Esophagus muscularis mucosa (tissue), 4 donors: ENCODE results near the gene EXOC7.

Source experiments
- EP300 ChIP-seq: sonication (generic); formaldehyde crosslinking; IDR thresholded peaks from one replicate; pipeline ENCODE4 v1.6.1; 2017; ENCODE audit warnings: antibody characterized with exemption
- POLR2A ChIP-seq: fragments of 450-650 bp; IDR thresholded peaks from one replicate; pipeline ENCODE4 v1.6.1; 2017; ENCODE audit warnings: antibody characterized with exemption, moderate library complexity, mild to moderate bottlenecking, low read depth
- POLR2AphosphoS5 ChIP-seq, 2 donors: sonication (generic); formaldehyde crosslinking; IDR thresholded peaks; one replicate each; pipeline ENCODE4 v1.6.1; 2017; ENCODE audit warnings: antibody characterized with exemption in 2 of 2
- TF ChIP-seq, protein P1 (sequence below), 3 experiments: fragments of 200-600 bp in 2 of 3; fragments of 450-650 bp in 1 of 3; sonication (generic) in 2 of 3; IDR thresholded peaks; one replicate each; pipeline ENCODE4 v1.5.1; 2017 to 2019; ENCODE audit warnings: antibody characterized with exemption in 3 of 3, mild to moderate bottlenecking in 2 of 3, moderate library complexity in 1 of 3

DNA sequence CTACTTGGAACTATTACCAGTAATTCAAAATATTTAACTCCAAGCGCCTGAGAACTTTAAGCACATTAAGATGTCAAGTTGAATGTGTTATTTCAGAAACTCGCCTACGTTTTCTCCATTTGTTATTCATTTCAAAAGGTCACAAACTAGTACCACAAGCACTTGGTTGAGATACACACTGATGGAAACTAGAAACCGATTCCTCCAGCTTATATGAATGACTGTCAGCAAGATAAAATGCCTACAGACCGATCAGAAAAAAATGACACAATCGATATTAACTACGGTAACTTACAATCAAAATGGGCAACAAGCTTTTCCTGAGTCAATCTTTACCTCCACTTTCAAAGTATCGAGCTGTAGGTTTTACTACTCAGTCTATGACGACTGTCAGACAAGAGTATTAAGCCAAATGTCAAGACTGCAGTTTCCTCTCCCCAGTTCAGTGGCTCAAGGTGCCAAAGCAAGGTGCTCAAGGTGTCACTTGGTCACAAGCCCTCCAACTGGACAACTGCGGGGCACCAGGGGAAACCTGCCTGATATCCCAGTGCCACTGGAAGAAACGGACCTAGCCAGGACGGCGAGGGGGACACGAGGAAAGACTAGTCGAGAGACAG lies 31.9 kb downstream of the EXOC7 start:
- TF ChIP-seq, protein P1, sequence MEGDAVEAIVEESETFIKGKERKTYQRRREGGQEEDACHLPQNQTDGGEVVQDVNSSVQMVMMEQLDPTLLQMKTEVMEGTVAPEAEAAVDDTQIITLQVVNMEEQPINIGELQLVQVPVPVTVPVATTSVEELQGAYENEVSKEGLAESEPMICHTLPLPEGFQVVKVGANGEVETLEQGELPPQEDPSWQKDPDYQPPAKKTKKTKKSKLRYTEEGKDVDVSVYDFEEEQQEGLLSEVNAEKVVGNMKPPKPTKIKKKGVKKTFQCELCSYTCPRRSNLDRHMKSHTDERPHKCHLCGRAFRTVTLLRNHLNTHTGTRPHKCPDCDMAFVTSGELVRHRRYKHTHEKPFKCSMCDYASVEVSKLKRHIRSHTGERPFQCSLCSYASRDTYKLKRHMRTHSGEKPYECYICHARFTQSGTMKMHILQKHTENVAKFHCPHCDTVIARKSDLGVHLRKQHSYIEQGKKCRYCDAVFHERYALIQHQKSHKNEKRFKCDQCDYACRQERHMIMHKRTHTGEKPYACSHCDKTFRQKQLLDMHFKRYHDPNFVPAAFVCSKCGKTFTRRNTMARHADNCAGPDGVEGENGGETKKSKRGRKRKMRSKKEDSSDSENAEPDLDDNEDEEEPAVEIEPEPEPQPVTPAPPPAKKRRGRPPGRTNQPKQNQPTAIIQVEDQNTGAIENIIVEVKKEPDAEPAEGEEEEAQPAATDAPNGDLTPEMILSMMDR (IDR thresholded peaks at IDR 0.05) = no peak
- TF ChIP-seq POLR2A (no peak), EP300 (no peak), POLR2AphosphoS5 (IDR thresholded peaks at IDR 0.05) (no peak)
